HG02943 (cell line): ENCODE results near the gene OR9I1.

Experiments
- ATAC-seq: cut with Tn5 transposase; IDR thresholded peaks from one replicate; pipeline ENCODE4 v1.9.1; 2021; ENCODE audit warnings: mild to moderate bottlenecking, low read depth, moderate library complexity; ENCODE audit not compliant: unreplicated experiment

Gene OR9I1, protein sequence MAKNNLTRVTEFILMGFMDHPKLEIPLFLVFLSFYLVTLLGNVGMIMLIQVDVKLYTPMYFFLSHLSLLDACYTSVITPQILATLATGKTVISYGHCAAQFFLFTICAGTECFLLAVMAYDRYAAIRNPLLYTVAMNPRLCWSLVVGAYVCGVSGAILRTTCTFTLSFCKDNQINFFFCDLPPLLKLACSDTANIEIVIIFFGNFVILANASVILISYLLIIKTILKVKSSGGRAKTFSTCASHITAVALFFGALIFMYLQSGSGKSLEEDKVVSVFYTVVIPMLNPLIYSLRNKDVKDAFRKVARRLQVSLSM

GRCh38 chr11:58125469-58125868 is at the start of gene OR9I1:
TSS of gene OR9I1 (minus strand) at chr11:58125530. CDS start at chr11:58119444, 6,086 bp downstream.
- no peak for ATAC-seq

DNA sequence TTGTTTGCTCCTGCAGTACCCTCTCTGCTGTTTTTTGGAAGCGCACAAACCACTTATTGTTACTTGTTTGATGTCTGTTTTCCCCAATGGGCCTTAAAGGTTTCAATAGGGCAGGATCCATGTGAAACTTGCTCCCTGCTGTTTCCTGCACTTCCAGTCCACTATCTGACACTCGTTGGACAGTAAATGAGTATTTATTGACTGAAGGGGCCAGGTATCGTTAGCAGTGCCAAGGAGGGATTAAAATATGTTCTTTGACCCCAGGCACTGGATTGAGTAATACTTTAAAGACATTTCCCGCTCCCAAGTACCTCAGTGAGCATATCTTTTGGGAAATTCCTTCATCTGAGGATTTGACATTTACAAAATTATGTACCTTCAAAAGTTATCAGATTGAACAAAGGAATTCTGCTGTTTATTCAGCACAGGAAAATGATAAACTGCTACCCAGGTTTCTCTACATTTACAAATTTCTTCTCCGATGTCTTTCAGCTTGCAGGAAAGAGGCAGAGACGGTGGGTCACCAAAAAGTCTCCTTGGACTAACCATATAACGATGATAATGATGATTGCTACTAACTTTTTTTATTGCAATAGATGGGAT is 40.3 kb upstream of the OR9I1 start:
- ATAC-seq, result no peak

DNA sequence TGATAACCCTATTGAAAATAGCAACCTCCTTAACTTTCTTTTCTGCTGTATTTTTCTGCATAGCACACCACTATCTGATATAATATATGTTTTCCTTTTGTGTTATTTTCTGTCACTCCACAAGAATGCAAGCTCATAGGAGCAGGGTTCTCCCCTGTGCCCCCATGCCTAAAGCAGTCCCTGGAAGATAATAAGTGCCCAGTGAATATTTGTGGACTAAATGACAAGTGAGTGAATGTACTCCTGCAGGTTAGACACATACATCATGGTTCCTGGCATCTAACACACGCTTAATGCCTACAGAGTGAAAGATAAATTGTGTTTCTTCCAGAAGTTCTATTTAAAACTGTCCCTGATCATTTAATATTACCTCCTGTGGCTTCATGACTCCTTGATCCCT is 39.7 kb upstream of the OR9I1 start:
- ATAC-seq, result no peak

DNA sequence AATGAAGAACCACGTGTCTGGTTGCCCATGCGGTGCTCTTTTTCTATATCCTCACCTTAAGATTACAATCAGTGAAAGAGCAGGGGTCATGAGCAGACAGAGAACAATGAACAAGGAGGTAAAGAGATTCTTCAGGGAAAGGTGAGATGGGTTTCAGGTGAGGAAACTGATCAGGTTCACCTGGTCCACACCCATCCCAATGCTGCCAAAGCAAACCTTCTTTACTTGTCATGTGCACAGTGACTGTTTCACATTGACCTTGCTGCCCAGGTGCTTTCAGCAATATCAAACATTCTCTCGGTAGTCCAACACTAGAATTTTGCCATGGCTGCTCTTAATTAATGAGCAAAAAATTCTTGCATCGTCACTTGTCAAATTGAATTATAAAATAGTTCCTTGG is 39.1 kb upstream of the OR9I1 start:
- ATAC-seq, result no peak

DNA sequence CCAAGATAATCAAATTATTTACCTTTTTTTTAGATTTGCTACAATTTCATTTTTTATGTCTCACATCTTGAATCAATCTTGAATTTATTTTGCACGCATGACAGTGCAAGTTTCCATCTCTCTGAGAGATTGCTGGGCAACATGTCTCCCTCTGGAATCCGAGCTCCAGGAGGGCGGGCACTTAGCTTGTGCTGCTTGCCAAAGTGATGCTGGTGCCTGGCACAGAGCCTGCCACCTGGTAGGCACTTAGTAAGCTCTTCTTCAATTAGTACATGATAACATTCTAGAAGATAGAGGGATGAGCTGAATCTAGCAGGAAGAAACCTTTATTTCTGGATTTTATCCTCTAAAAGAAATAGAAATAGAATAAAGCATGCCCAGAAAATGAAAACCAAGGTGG is 27.5 kb upstream of the OR9I1 start:
- no peak for ATAC-seq

DNA sequence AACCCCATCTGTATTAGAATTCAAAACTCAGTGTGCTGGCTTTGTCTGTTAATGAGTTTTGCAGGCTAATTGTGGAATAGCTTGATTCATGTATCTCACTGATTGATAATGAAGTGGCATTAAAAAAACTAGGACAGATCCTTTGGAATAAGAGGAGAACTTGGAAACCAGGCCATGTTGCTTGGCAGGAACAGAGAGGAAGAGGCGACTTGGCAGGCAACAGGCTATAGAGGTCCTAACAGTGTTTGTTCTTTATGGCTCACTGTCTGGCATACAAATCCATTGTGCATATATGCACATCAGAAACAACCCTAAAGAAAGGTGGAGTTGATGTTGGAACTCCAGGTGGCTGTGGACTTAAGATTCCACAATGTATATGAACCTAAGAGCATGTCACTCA is 17.4 kb upstream of the OR9I1 start:
- no peak for ATAC-seq

DNA sequence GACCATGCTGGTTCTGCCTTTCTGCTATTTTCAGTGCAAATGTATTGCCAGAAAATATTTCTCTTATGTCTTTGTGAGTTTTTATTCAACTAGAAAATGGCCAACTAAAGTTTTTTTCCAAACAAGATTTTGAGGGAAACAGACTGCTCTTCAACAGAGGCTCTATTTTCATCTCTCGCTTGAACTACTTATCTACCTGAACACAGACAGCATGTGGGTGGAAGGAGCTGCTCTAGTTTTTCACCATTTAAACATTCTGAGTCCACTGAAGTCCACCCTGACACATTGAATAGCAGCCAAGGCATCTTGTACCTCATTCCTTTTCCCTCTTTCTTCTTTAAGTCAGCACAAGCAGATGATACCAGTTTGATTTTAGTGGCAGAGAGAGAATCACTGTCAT is 9.8 kb upstream of the OR9I1 start:
- no peak for ATAC-seq

DNA sequence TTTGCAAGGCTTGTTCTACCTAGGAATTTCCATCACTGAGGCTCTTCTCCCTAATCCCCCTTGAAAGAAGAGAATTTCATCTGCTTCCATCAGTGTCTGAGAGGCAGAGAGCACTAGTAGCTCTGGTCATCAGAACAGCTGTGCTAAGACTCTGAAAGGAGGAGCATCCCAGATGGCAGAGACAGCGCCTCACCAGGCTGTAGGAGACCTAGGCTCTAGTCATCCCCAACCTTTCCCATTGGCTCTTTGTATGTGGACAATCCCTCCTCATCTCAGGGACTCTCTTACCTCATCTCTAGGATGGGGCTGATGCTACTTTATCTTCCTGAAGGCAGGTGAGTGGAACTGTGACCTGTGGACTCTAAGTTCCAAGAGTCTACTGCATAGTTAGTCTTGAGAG is 8.8 kb upstream of the OR9I1 start:
- ATAC-seq, result no peak

DNA sequence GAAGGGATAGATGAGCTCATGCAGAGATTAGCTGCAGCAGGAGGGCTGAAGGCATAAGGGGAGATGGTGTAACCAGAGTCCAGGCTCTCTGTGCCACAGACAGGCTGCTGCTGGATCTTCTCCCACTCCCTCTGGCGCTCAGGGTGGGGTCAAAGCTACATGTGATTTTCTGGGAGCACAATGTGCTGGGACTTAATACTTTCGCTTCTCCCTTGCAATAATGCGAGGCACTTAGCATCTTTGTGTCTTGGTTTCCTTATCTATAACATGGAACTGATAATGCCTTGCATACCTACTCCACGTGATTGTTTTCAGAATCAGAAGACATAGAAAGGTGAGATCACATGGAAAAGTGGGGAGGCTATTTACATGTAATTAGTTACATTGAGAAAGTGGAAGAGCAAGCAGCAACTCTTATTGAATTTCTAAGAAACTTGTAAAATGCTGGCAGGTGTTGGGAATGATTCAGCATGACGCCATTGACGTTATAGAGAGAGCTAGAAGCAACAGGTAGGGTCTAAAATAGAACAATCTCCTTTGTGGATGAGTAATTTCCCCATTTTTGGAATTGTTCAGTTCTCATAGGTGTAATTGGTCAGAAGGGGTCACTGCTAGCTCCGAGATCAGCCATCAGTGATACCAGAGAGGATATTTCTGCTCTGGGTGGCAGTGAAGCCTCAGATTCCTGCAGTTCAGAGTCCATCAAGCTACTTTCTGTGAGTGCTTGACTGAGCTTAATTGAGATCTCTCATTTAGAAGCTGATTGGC is 8.2 kb upstream of the OR9I1 start:
- ATAC-seq, result no peak

GRCh38 chr11:58127350-58127749 is 2.0 kb upstream of the OR9I1 start:
- no peak for ATAC-seq

GRCh38 chr11:58121096-58121495 is 4.2 kb downstream of the OR9I1 start:
- no peak for ATAC-seq

DNA sequence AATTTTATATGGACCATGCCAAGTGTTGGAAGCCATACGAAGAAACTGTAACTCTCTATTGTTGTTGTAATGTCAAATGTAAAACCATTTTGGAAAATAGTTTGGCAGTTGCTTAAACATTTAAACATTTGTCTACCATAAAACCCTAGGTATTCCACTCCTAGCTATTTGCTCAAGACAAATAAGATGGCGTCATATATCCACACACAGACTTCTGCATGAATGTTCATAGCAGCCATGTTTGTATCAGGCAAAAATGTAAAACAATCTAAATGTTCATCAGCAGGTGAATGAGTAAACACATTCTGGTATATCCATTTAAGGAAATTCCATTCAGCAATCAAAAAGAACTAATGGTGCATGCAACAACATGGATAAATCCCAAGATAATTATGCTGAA is 27.9 kb downstream of the OR9I1 start:
- no peak for ATAC-seq

- ATAC-seq, result no peak
Observed at GRCh38 chr11:58086528-58086927, 38.8 kb downstream of the OR9I1 start.

DNA sequence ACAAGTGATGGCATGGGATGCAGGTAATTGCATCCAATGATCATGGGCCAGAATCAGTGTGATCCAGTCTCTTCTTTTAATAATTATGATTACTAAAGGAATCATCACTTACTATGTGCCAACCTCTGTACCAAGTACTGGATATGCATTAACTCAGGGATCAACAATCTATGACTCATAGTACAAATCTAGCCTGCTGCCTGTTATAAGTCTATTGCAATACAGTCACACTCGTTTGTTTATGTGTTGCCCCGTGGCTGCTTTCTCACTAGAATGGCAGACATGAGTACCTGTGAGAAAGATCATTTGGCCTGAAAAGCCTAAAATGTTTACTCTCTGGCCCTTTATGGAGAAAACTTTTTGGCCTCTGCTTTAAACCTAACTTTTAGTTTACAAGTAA is 49.5 kb downstream of the OR9I1 start:
- no peak for ATAC-seq

DNA sequence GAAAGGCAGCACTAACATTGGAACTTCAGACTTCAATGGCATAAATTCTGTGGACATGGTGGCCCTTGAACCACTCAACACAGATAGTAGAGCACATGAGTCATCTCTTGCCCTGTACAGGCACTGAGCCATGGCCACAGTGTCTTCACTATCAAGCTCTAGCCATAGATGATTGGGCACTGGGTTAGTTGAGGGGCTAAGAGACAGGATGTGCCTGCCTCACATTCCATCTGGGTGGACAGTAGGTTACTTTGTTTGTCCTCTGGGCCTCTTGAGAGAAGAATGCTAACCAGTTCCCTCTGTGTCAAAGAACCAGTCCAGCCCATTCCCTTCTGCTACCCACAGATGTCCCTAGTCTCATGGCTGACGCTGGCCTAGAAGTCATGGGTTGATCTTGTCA is 54.7 kb downstream of the OR9I1 start:
- no peak for ATAC-seq

GRCh38 chr11:58068655-58069054 is 56.7 kb downstream of the OR9I1 start:
- ATAC-seq, result no peak

GRCh38 chr11:58067685-58068084 is 57.6 kb downstream of the OR9I1 start:
- ATAC-seq, result no peak
